Ectodermal cell (in vitro differentiated cells): ENCODE data around the gene CST8.
"Not testable (repeated sequence)": the region's sequence is repeated elsewhere in the genome, so short reads cannot be mapped to it uniquely, and the experiment has no call there.

Experiments used
- H3K27ac ChIP-seq: 2 replicates; pipeline ENCODE4 v1.7.0; 2013; ENCODE audit warnings: mild to moderate bottlenecking, low read depth, low read length; ENCODE audit not compliant: insufficient read depth, poor library complexity, severe bottlenecking
- H3K27me3 ChIP-seq: 2 replicates; pipeline ENCODE4 v1.7.0; 2013; ENCODE audit warnings: mild to moderate bottlenecking, low read length; ENCODE audit not compliant: insufficient read depth, control insufficient read depth, poor library complexity, severe bottlenecking
- H3K36me3 ChIP-seq: one replicate; pipeline ENCODE4 v1.7.0; 2013; ENCODE audit warnings: low read length; ENCODE audit not compliant: control insufficient read depth, insufficient read depth
- H3K4me1 ChIP-seq: one replicate; pipeline ENCODE4 v1.7.0; 2013; ENCODE audit warnings: low read length; ENCODE audit not compliant: control insufficient read depth, insufficient read depth
- H3K4me3 ChIP-seq: 2 replicates; pipeline ENCODE4 v1.7.0; 2013; ENCODE audit warnings: low read depth, low read length, control low read depth; ENCODE audit not compliant: insufficient read depth
- H3K9me3 ChIP-seq: 2 replicates; pipeline ENCODE4 v1.7.0; 2013; ENCODE audit warnings: mild to moderate bottlenecking, low read length, moderate library complexity; ENCODE audit not compliant: control insufficient read depth
- WGBS, 2 experiments: methylation state at CpG; one replicate each; pipeline ENCODE4 v1.1.7; 2013; ENCODE audit warnings: missing lambda C conversion rate in 2 of 2; 5-methylcytosine and 5-hydroxymethylcytosine counted together

Gene CST8

DNA sequence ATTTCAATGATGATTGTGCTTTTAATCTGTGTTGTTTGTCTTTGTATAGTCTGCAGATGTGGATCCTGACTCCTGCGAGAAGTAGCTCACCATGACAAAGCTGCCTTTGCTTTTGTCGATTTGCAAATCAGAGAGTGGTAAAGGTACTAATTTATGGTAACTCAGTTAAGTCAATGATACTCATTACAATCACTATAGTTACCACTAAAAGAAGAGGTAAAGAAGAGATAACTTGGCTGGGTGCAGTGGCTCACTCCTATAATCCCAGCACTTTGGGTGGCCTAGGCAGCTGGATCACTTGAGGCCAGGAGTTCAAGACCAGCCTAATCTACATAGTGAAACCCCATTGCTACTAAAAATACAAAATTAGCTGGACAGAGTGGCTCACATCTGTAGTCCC is 17.6 kb upstream of the CST8 start:
- not testable (repeated sequence) for H3K9me3 ChIP-seq, H3K36me3 ChIP-seq, H3K27ac ChIP-seq, H3K4me1 ChIP-seq, H3K27me3 ChIP-seq, H3K4me3 ChIP-seq
- 20 to 50% methylated on average over 1 of the region's 2 CpGs for WGBS, 2 experiments

DNA sequence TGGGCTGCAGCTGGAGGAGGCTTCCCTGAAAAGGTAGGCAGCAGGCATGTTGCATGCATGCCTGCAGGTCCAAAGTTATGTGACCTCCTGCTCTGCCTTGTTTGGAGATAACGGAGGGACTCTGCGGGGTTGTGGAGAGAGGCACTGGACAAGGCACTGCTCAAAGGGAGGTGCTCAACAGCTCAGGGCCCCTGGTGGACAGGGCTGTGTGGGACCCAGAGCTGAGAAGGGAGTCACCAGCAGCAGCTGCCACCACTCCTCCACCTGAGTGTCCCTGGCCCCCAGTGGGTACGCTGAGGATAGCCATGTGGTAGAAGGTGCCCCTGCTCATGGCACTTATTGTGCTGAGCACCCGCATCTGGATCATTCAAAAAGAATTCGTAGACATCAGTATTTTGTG is 15.5 kb upstream of the CST8 start:
- Histone ChIP-seq H3K4me3 (no peak overlapping the region), H3K9me3 (no peaks in the 10 kb centered on the region), H3K4me1 (no peaks in the 10 kb centered on the region), H3K36me3 (no peaks in the 10 kb centered on the region), H3K27ac (no peak overlapping the region), H3K27me3 (no peaks in the 10 kb centered on the region)
- 94 to 96% methylated on average over 5 of the region's 5 CpGs for WGBS, 2 experiments

DNA sequence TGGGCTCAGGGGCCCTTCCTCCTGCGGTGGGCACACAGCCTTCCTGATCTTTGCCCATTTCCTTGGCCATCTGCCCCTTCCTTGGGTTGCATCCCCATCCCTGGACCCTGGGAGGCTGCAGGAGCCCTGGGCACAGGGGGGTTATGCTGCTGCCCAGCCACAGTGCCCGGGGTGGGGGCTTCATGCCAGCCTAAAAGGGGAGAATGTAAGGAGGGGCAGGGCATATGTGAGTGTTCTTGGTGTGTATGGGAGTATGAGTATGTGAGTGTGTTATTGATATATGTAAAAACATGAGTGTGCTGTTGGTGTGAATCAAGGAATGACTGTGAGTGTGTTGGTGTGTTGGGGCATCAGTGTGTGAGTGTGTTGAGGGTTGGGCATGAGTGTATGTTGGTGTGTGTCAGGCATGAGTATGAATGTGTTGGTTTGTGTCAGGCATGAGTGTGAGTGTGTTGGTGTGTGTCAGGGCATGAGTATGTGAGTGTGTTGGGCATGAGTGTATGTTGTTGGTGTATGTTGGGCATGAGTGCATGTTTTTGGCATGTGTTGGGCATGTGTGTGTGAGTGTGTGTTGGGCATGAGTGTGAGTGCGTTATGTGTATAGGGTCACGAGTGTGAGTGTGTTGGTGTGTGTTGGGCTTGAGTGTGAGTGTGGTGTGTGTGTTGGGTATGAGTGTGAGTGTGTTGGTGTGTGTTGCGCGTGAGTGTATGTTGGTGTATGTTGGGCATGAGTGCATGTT is 14.7 kb upstream of the CST8 start:
- H3K4me3 ChIP-seq: no peak overlapping the region
- WGBS, 2 experiments: 92 to 93% methylated on average over 6 of the region's 6 CpGs
- H3K9me3 ChIP-seq: no peaks in the 10 kb centered on the region

DNA sequence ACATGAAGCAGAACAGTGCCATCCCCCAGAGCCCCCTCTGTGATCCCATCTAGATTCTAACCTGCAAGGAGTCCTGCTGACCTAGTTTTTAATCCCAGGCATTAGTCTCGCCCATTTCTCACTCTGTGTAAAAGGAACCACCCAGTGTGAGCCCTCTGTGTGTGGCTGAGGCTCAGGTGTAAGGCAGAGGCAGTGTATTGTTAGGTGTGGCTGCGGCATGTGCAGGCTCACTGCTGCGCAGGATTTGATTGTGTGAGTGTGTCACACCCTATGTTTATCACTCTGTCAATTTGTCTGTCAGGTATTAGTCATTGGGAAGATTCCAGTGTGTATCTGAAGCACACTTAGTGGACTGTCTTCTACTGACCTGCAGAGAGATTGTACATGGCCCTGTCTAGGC is 13.7 kb upstream of the CST8 start:
- no peaks in the 10 kb centered on the region for H3K9me3 ChIP-seq
- no peaks in the 10 kb centered on the region for H3K27me3 ChIP-seq
- WGBS, 2 experiments: 53 to 72% methylated on average over 3 of the region's 3 CpGs
- H3K4me1 ChIP-seq: peaks cover 5% of the 10 kb centered on the region
- no peak overlapping the region for H3K4me3 ChIP-seq
- H3K27ac ChIP-seq: no peak overlapping the region
- no peaks in the 10 kb centered on the region for H3K36me3 ChIP-seq

More for the DNA sequence above, 14.7 kb upstream of the CST8 start:
- H3K27ac ChIP-seq: no peak overlapping the region
- H3K27me3 ChIP-seq: no peaks in the 10 kb centered on the region
- no peaks in the 10 kb centered on the region for H3K36me3 ChIP-seq
- no peaks in the 10 kb centered on the region for H3K4me1 ChIP-seq

DNA sequence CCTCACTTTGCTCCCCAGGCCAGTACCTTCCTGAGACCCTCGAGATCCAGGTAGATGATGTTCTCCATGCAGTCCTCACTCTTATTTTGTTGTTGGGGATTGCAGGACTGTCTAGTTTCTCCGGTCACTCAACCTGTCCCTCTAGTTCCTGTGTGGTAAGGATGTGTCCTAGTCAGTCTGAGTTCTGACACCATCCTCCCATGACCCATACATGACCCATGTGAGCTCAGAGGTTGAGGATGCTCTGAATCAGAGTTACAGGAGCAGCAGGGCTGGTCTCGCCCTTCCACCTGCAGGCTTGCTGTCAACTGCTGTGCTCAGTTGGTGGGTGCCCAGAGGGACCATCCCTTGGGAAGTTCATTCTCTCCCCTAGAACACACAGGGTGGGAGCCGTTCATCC is 11.9 kb upstream of the CST8 start:
- H3K4me1 ChIP-seq: peaks cover 6% of the 10 kb centered on the region
- no peak overlapping the region for H3K4me3 ChIP-seq
- H3K36me3 ChIP-seq: no peaks in the 10 kb centered on the region
- no peak overlapping the region for H3K27ac ChIP-seq
- no peaks in the 10 kb centered on the region for H3K27me3 ChIP-seq
- WGBS, 2 experiments: 89 to 98% methylated on average over 4 of the region's 4 CpGs
- no peaks in the 10 kb centered on the region for H3K9me3 ChIP-seq

DNA sequence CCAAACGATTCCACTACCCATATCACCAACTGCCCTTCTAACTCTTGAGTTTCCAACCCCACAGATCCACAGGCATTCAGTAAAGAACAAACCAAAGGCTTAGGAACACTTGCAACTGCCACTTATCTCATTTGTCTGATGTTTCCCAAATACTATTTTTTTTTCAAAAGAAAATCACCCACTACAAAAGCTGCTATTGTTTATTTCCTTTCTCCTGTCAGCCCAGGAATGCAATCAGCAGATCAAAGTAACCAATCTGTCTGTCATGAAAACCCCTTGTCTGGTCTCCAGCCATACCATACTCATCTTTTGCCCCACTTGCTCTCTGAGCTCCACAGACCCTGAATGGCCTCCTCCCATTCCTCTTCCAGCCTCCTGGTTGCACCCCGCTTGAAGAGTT is 8.8 kb upstream of the CST8 start:
- Histone ChIP-seq H3K36me3 (no peaks in the 10 kb centered on the region), H3K27ac (no peak overlapping the region), H3K27me3 (no peaks in the 10 kb centered on the region), H3K4me3 (no peak overlapping the region), H3K9me3 (no peaks in the 10 kb centered on the region), H3K4me1 (peaks cover 6% of the 10 kb centered on the region)
- WGBS, 2 experiments: 74 to 80% methylated on average over 2 of the region's 2 CpGs

DNA sequence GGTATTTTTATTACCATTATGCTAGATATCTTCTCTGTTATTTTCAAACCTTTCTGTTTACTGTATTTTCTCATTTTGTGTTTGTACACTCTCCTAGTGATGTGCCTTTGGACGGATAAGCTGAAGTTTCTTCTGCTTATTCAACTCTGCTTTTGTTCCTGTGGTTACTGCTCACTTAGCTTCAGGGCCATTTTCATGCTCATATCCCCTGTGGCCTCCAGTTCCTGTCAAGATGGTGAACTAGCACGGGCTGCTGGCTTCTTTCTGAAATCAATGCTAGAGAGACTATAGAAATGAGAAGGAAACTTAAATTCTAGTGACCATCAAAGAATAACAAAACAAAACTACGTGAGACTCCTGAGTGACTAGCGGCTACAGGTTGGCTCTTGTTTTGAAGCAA is 6.8 kb upstream of the CST8 start:
- Histone ChIP-seq H3K4me1 (peaks cover 6% of the 10 kb centered on the region), H3K27me3 (no peaks in the 10 kb centered on the region), H3K36me3 (no peaks in the 10 kb centered on the region), H3K4me3 (no peak overlapping the region), H3K9me3 (no peaks in the 10 kb centered on the region), H3K27ac (no peak overlapping the region)
- 85 to 89% methylated on average over 4 of the region's 4 CpGs for WGBS, 2 experiments

DNA sequence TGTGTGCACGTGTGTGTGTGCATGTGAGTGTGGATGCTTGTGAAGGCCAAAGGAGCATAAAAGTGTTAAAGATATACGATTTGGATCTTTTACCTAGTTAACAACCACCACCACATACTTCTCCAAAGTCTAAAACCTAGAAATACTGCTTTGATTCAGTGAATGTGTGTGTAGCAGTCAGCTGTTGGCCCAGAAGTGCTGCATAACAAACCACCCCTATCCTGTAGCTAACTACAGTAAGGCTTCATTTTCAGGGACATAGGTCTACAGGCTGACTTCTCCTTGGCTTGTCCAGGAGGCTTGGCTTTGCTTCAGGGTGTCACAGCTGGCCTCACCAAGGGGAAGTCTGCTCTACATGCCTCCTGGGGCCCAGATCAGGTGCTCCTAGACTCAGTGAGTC is 2.4 kb upstream of the CST8 start:
- WGBS, 2 experiments: 100% methylated on average over 1 of the region's 2 CpGs
- no peaks in the 10 kb centered on the region for H3K9me3 ChIP-seq
- H3K4me3 ChIP-seq: no peak overlapping the region
- H3K27ac ChIP-seq: no peak overlapping the region
- no peaks in the 10 kb centered on the region for H3K4me1 ChIP-seq
- H3K27me3 ChIP-seq: no peaks in the 10 kb centered on the region
- no peaks in the 10 kb centered on the region for H3K36me3 ChIP-seq

DNA sequence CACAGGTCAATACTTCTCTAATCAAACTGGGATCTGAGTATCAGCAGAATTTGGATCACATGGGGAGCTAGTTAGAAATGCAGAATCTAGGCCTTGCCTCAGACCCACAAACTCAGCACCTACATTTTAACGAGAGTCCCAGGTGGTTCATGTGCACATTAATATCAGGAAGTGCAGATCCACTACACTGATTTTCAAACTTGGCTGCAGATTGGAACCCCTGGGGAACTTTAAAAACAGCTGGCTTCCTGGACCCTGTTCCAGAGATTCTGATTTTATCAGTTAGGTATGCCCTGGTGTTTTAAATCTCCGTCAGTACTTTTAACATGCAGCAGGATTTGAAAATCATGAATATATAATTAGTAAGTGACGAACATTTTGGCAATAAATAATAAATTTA is 1.9 kb upstream of the CST8 start:
- H3K27me3 ChIP-seq: no peaks in the 10 kb centered on the region
- no peaks in the 10 kb centered on the region for H3K36me3 ChIP-seq
- no peaks in the 10 kb centered on the region for H3K4me1 ChIP-seq
- 93 to 98% methylated on average over 2 to 3 of the region's 3 CpGs for WGBS, 2 experiments
- no peaks in the 10 kb centered on the region for H3K9me3 ChIP-seq
- H3K27ac ChIP-seq: no peak overlapping the region
- H3K4me3 ChIP-seq: no peak overlapping the region

DNA sequence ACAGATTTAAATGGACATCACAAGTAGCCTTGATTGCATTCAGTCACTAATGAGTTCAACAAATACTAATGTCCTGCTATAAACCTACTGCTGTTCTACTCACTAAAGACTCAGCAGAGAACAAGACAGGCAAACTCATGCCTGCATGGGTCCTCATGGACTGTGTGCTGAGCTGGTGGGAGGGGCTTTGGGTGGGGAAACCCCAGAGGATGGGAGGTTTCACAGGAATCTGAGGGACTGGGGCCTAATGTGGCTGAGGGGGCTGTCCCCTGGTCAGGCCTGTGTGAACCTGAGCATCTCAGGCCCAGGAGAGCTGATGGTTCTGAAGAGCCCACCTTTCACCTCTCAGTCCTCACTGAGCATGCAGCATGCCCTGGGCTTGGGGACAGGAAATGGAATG is 1.4 kb downstream of the CST8 start:
- no peak overlapping the region for H3K4me3 ChIP-seq
- H3K27ac ChIP-seq: no peak overlapping the region
- H3K36me3 ChIP-seq: no peaks in the 10 kb centered on the region
- H3K9me3 ChIP-seq: no peaks in the 10 kb centered on the region
- no peaks in the 10 kb centered on the region for H3K27me3 ChIP-seq
- H3K4me1 ChIP-seq: no peaks in the 10 kb centered on the region
